K562 (cell line): ENCODE measurements around the gene TLN1. TPM values are rescaled to one million over a fixed set of nuclear protein-coding genes. Genes with fewer than 3 reads are reported as not detected.

ENCODE experiments used
- ATAC-seq: fragments of 200-7000 bp; cut with Tn5 transposase; 3 replicates; pipeline ENCODE4 v1.9.1; 2020; ENCODE audit warnings: moderate library complexity
- BruUV-seq: library from RNA; stranded (reverse); fragments of 400-500 nt; replicated peaks from 2 replicates; lab custom pipeline; 2021; lab: Mats Ljungman, UMichigan
- CTCF ChIA-PET: fragments of 300-600 bp; formaldehyde crosslinking; extraction: SDS; loops from one replicate; lab custom pipeline; 2021; ENCODE audit warnings: low intra/inter-chr PET ratio; lab: Yijun Ruan, JAX
- POLR2A ChIA-PET: fragments of 300-600, 350-650 bp; sonication (Branson Sonifier 250); formaldehyde crosslinking; extraction: SDS; loops from one replicate; lab custom pipeline; 2021; ENCODE audit warnings: antibody characterized with exemption, inconsistent platforms; lab: Yijun Ruan, JAX
- DNase-seq, 4 experiments: peaks; one replicate each; pipeline versions ENCODE4 v3.0.0 to v3.0.0-alpha.2; 2011 to 2018; ENCODE audit warnings: low spot score in 3 of 4, mixed read lengths in 3 of 4; ENCODE audit errors: extremely low read depth in 1 of 4
- FAIRE-seq: peaks from 2 replicates; lab custom pipeline; 2011; peaks lifted over from hg19 to GRCh38; lab: Jason Lieb, UNC
- H2AFZ ChIP-seq: 2 replicates; pipeline ENCODE4 v1.6.0; 2011; ENCODE audit warnings: low read depth, low read length, control low read depth, inconsistent platforms
- H3K27ac ChIP-seq: fragments of 200-600 bp; 3 replicates; pipeline ENCODE4 v1.8.0; 2011; ENCODE audit warnings: low read depth, mild to moderate bottlenecking, control low read depth, inconsistent platforms, low read length, moderate library complexity, mixed read lengths; ENCODE audit errors: extremely low read depth
- H3K27me3 ChIP-seq, 2 experiments: fragments of 300-600 bp in 1 of 2; 2 replicates in 1 of 2; 3 replicates in 1 of 2; pipeline versions ENCODE4 v1.6.0 to v1.8.0; 2011; ENCODE audit warnings: inconsistent platforms in 2 of 2, low read length in 2 of 2, mild to moderate bottlenecking in 1 of 2, mixed read lengths in 1 of 2, moderate library complexity in 1 of 2; ENCODE audit not compliant: control insufficient read depth in 2 of 2, insufficient read depth in 2 of 2
- H3K36me3 ChIP-seq: fragments of 300-600 bp; 3 replicates; pipeline ENCODE4 v1.8.0; 2011; ENCODE audit warnings: mild to moderate bottlenecking, low read length, inconsistent platforms; ENCODE audit not compliant: control insufficient read depth, insufficient read depth
- H3K4me1 ChIP-seq, 2 experiments: fragments of 200-600 bp in 1 of 2; replicated peaks in 1 of 2; 2 replicates in 1 of 2; 3 replicates in 1 of 2; pipeline versions ENCODE4 v1.5.1 to v1.8.0; 2011; ENCODE audit warnings: inconsistent platforms in 2 of 2, low read length in 2 of 2, mild to moderate bottlenecking in 1 of 2, mixed read lengths in 1 of 2, moderate library complexity in 1 of 2; ENCODE audit not compliant: control insufficient read depth in 2 of 2, insufficient read depth in 2 of 2
- H3K4me2 ChIP-seq: 2 replicates; pipeline ENCODE4 v1.6.1; 2011; ENCODE audit warnings: low read length, control low read depth, inconsistent platforms, mixed read lengths; ENCODE audit not compliant: insufficient read depth
- H3K4me3 ChIP-seq: fragments of 200-600 bp; sonication (generic), shearing (Covaris generic); 2 replicates; pipeline ENCODE4 v1.5.1; 2016; ENCODE audit warnings: control low read depth, inconsistent platforms
- H3K79me2 ChIP-seq: fragments of 200-600 bp; 3 replicates; pipeline ENCODE4 v1.8.0; 2011; ENCODE audit warnings: low read length, inconsistent platforms; ENCODE audit not compliant: control insufficient read depth, insufficient read depth
- H3K9ac ChIP-seq, 2 experiments: 2 replicates each; pipeline versions ENCODE4 v1.6.0 to v1.6.1; 2011; ENCODE audit warnings: low read depth in 2 of 2, low read length in 2 of 2, control low read depth in 1 of 2, inconsistent platforms in 1 of 2, mild to moderate bottlenecking in 1 of 2, mixed read lengths in 1 of 2; ENCODE audit not compliant: insufficient read depth in 1 of 2
- H3K9me1 ChIP-seq: one replicate; pipeline ENCODE4 v1.6.0; 2011; ENCODE audit warnings: inconsistent platforms, mild to moderate bottlenecking, low read length, moderate library complexity; ENCODE audit not compliant: control insufficient read depth, insufficient read depth
- H3K9me3 ChIP-seq: replicated peaks from 2 replicates; pipeline ENCODE4 v1.5.1; 2011; ENCODE audit warnings: low read depth, low read length, inconsistent platforms; ENCODE audit not compliant: control insufficient read depth, insufficient read depth
- H4K20me1 ChIP-seq: replicated peaks from 2 replicates; pipeline ENCODE4 v1.6.1; 2011; ENCODE audit warnings: low read length, inconsistent platforms, mixed read lengths; ENCODE audit not compliant: control insufficient read depth, insufficient read depth
- AFF1 ChIP-seq, 2 experiments: fragments of 450-650 bp; IDR thresholded peaks; 2 replicates each; pipeline ENCODE4 v1.6.1; 2018; ENCODE audit warnings: mild to moderate bottlenecking in 2 of 2, low read depth in 1 of 2; ENCODE audit not compliant: partially characterized antibody in 2 of 2
- C11orf30 ChIP-seq: fragments of 450-650 bp; IDR thresholded peaks from 2 replicates; pipeline ENCODE4 v1.6.1; 2016; ENCODE audit warnings: low read depth, mild to moderate bottlenecking
- CAMTA2 ChIP-seq: fragments of 250-450 bp; sonication (Bioruptor Pico); conservative IDR thresholded peaks from 2 replicates; pipeline ENCODE4 v1.5.1; 2022
- CTBP1 ChIP-seq: fragments of 450-650 bp; IDR thresholded peaks from 2 replicates; pipeline ENCODE4 v1.6.1; 2016; ENCODE audit warnings: borderline replicate concordance
- HMG20B ChIP-seq: fragments of 250-450 bp; sonication (Bioruptor Pico); IDR thresholded peaks from 2 replicates; pipeline ENCODE4 v1.5.0; 2021; ENCODE audit warnings: mild to moderate bottlenecking
- MTA2 ChIP-seq: fragments of 450-650 bp; IDR thresholded peaks from 2 replicates; pipeline ENCODE4 v1.6.1; 2016; ENCODE audit warnings: low read depth
- RAD51 ChIP-seq: fragments of 450-650 bp; IDR thresholded peaks from 2 replicates; pipeline ENCODE4 v1.7.1; 2016; ENCODE audit warnings: low read depth, mild to moderate bottlenecking, borderline replicate concordance
- XRCC3 ChIP-seq: fragments of 450-650 bp; IDR thresholded peaks from 2 replicates; pipeline ENCODE4 v1.6.1; 2017; ENCODE audit warnings: mild to moderate bottlenecking, moderate library complexity
- ZNF140 ChIP-seq: fragments of 250-450 bp; sonication (Bioruptor Pico); IDR thresholded peaks from 2 replicates; pipeline ENCODE4 v1.8.0; 2021; ENCODE audit warnings: moderate library complexity, mild to moderate bottlenecking, inconsistent platforms
- ZNF282 ChIP-seq: sonication (generic); formaldehyde crosslinking; IDR thresholded peaks from 2 replicates; pipeline ENCODE4 v1.8.1; 2023; ENCODE audit warnings: missing genetic modification reagents
- ZNF696 ChIP-seq: fragments of 250-450 bp; sonication (Bioruptor Pico); conservative IDR thresholded peaks from 2 replicates; pipeline ENCODE4 v1.4.0; 2020; ENCODE audit warnings: mild to moderate bottlenecking, moderate library complexity
- WGBS: fragments of 100-300 bp; shearing (Covaris generic); methylation state at CpG from one replicate; pipeline ENCODE4 v1.1.6; 2016; ENCODE audit warnings: low coverage, mixed read lengths; ENCODE audit not compliant: insufficient coverage; ENCODE audit errors: missing lambda C conversion rate; 5-methylcytosine and 5-hydroxymethylcytosine counted together
- in situ Hi-C: fragments of 300-500 bp; cut with MboI; formaldehyde crosslinking; loops from 4 replicates; pipeline ENCODE4 v1.15.0; 2018; ENCODE audit warnings: inconsistent platforms, mixed read lengths
- intact Hi-C: fragments of 100-400 bp; cut with micrococcal nuclease; formaldehyde crosslinking; loops from 2 replicates; pipeline ENCODE4 v1.14.2; 2022
- polyA plus RNA-seq, 8 experiments: library from polyadenylated mRNA; depleted of rRNA in 4 of 8; stranded (reverse) in 5 of 8; unstranded in 3 of 8; fragments of >200 nt; fragmentation: Nextera tagmentation in 2 of 8; fragmentation: Illumina TruSeq in 1 of 8; extraction: Ambion mirVana in 2 of 8; extraction: Trizol in 1 of 8; gene quantifications; 2 replicates each; pipeline versions ENCODE4 v1.2.1 to v1.2.3, GENCODE V29; 2011 to 2014; ENCODE audit warnings: inconsistent platforms in 1 of 8, missing spikeins in 1 of 8
- total RNA-seq, 7 experiments: library from RNA; depleted of rRNA in 6 of 7; stranded (reverse); fragments of >200 nt in 6 of 7; fragmentation: Illumina TruSeq in 2 of 7; extraction: Trizol in 2 of 7; gene quantifications; 2 replicates each; pipeline versions ENCODE4 v1.2.1 to v1.2.3, GENCODE V29; 2011 to 2021; ENCODE audit warnings: low replicate concordance in 1 of 7
- TF ChIP-seq, protein P1 (sequence below): fragments of 250-450 bp; sonication (Bioruptor Pico); IDR thresholded peaks from 2 replicates; pipeline ENCODE4 v1.8.0; 2021; ENCODE audit warnings: mild to moderate bottlenecking, moderate library complexity
- TF ChIP-seq, protein P2 (sequence below): IDR thresholded peaks from 2 replicates; pipeline ENCODE4 v1.6.1; 2012; ENCODE audit warnings: low read depth, low read length, improper control_type of control experiment, borderline replicate concordance

Gene TLN1
- total and polyA plus RNA-seq, 9 of the 15 experiments (the other 6 are each of a cell fraction or from before 2014, with no cell fraction given) = 3.6 to 240 (median 54.8) TPM

DNA sequence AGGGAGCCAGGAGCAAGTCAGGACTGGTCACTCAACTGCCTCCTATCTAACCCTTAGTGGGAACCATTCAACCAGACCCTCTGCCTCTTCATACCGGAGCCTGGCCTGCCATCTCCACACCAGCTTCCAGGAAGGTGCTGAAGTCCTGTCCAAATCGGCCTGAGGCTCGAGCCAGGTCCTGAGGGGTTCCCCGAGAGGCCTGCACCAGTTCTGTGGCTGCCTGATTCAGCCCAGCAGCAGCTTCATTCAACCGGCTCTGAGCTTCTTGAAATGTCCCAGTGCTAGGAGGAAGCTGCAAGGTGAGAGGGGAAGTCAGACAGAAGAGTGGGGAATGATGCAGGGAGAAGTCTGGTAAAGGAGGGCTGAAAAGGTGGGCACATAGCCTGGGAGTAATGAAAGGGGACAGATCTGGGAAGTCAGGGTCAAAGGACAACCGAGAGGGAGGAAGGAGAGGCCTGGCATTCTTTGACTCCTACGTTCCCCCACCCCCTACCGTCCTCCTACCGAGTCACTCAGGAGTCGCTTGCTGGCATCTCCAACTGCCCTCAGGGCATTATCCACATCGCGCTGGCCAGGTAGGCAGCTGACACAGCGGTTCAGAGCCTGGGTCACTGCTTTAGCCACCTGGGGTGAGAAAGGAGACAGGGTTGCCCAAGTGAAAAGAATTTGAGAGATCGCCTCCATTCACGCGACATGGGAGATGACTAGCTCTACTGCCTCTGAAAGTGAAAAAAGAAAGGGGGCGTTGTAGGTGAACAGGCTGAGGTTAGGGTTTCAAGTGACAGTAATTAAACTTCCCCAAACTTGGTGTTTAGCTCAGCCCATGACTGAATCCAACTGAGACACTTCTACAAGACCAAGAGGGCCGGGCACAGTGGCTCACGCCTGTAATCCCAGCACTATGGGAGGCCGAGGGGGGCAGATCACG, 20.2 kb downstream of the TLN1 start:
- WGBS = 92% methylated on average over 18 of the region's 21 CpGs
- H3K4me2 ChIP-seq = no peak overlapping the region
- no peak overlapping the region for H3K9ac ChIP-seq
- peaks cover 3% of the 10 kb centered on the region for H3K9me1 ChIP-seq
- H3K36me3 ChIP-seq = peaks cover 90% of the 10 kb centered on the region; the same call in 2 of the 3 replicates
- no peak overlapping the region for H2AFZ ChIP-seq
- no peak for ATAC-seq
- H3K27me3 ChIP-seq = no peaks in the 10 kb centered on the region
- no peaks in the 10 kb centered on the region for H3K4me1 ChIP-seq
- no peaks in the 10 kb centered on the region for H4K20me1 ChIP-seq
- H3K27ac ChIP-seq = no peak overlapping the region
- no peak overlapping the region for H3K4me3 ChIP-seq
- BruUV-seq = no TSS peak
- FAIRE-seq = no peak
- H3K9me3 ChIP-seq = no peaks in the 10 kb centered on the region
- intact Hi-C loops = no loop called here
- DNase-seq = no peak
- ChIA-PET CTCF (no interaction called here), POLR2A (interaction anchor here (0.6 to 2.5 kb wide), 6 partner anchors 10 to 89 kb away, joined by 3 to 17 read pairs (median 6); no protein-coding TSS in a partner anchor)
- no peaks in the 10 kb centered on the region for H3K79me2 ChIP-seq
- in situ Hi-C loops = no loop called here
- TF ChIP-seq, protein P1, sequence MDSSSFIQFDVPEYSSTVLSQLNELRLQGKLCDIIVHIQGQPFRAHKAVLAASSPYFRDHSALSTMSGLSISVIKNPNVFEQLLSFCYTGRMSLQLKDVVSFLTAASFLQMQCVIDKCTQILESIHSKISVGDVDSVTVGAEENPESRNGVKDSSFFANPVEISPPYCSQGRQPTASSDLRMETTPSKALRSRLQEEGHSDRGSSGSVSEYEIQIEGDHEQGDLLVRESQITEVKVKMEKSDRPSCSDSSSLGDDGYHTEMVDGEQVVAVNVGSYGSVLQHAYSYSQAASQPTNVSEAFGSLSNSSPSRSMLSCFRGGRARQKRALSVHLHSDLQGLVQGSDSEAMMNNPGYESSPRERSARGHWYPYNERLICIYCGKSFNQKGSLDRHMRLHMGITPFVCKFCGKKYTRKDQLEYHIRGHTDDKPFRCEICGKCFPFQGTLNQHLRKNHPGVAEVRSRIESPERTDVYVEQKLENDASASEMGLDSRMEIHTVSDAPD (CRISPR knock-in tag) = no peak
- TF ChIP-seq RAD51 = no peak
- no peak for TF ChIP-seq C11orf30
- TF ChIP-seq, protein P2, sequence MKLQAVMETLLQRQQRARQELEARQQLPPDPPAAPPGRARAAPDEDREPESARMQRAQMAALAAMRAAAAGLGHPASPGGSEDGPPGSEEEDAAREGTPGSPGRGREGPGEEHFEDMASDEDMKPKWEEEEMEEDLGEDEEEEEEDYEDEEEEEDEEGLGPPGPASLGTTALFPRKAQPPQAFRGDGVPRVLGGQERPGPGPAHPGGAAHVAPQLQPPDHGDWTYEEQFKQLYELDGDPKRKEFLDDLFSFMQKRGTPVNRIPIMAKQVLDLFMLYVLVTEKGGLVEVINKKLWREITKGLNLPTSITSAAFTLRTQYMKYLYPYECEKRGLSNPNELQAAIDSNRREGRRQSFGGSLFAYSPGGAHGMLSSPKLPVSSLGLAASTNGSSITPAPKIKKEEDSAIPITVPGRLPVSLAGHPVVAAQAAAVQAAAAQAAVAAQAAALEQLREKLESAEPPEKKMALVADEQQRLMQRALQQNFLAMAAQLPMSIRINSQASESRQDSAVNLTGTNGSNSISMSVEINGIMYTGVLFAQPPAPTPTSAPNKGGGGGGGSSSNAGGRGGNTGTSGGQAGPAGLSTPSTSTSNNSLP = no peak
- TF ChIP-seq CTBP1 = no peak
- no peak for TF ChIP-seq CAMTA2 (CRISPR knock-in tag)
- no peak for TF ChIP-seq ZNF696 (CRISPR knock-in tag)
- no peak for TF ChIP-seq XRCC3
- TF ChIP-seq ZNF140 (CRISPR knock-in tag) = no peak
- no peak for TF ChIP-seq ZNF282
- TF ChIP-seq MTA2 = no peak
- TF ChIP-seq HMG20B = no peak
- TF ChIP-seq AFF1 (IDR thresholded peaks at IDR 0.05; ENCODE audit: low read depth in 1 of 2, partially characterized antibody in 2 of 2) = no peak
